ENCODE data around the gene APP.

APP gene

GRCh38 chr21:26110715-26111114 is 59.9 kb downstream of the APP start:
- H3K27ac Mint-ChIP-seq, result no peak overlapping the region
- no peaks in the 10 kb centered on the region for H3K27me3 Mint-ChIP-seq
- no peaks in the 10 kb centered on the region for H3K9me3 Mint-ChIP-seq
- H3K4me1 Mint-ChIP-seq, result no peaks in the 10 kb centered on the region
- peaks cover 10% of the 10 kb centered on the region for H3K36me3 Mint-ChIP-seq (ENCODE audit: low read depth)
- DNase-seq, result no peak
- ATAC-seq, result no peak
- no peak overlapping the region for H3K4me3 Mint-ChIP-seq

GRCh38 chr21:26107429-26107828 is 63.1 kb downstream of the APP start:
- no peak overlapping the region for H3K27ac Mint-ChIP-seq
- H3K4me3 Mint-ChIP-seq, result no peak overlapping the region

GRCh38 chr21:26106562-26106961 is 64.0 kb downstream of the APP start:
- Mint-ChIP-seq H3K4me3 (no peak overlapping the region), H3K27me3 (no peaks in the 10 kb centered on the region), H3K27ac (no peak overlapping the region), H3K4me1 (no peaks in the 10 kb centered on the region), H3K36me3 (ENCODE audit: low read depth) (peaks cover 18% of the 10 kb centered on the region), H3K9me3 (peaks cover 3% of the 10 kb centered on the region)
- DNase-seq (no peak), ATAC-seq (no peak)

More at GRCh38 chr21:26107429-26107828, 63.1 kb downstream of the APP start:
- ATAC-seq, result no peak
- Mint-ChIP-seq H3K9me3 (peaks cover 3% of the 10 kb centered on the region), H3K4me1 (no peaks in the 10 kb centered on the region), H3K27me3 (no peaks in the 10 kb centered on the region), H3K36me3 (ENCODE audit: low read depth) (peaks cover 18% of the 10 kb centered on the region)
- DNase-seq, result no peak

DNA sequence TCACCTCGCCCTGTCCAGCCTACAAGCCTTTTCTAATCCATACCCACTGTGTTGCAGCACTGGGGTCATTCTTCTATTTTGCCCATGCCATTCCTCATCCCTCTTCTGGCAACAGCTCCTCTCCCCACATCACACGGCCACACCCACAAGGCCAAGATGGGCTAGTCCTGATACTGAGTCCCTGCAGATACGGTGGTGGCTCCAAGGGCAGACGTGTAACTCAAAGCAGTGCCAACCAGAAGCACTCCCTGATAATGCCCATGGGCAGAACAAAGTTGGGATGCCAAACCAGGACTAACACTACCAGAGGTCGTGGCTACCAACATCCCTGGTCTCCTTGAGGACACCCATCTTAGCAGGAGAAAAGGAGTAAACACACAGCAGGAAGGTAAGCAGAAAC is 64.8 kb downstream of the APP start:
- no peak overlapping the region for H3K4me3 Mint-ChIP-seq
- no peak for DNase-seq
- peaks cover 3% of the 10 kb centered on the region for H3K9me3 Mint-ChIP-seq
- H3K36me3 Mint-ChIP-seq (ENCODE audit: low read depth), result peaks cover 14% of the 10 kb centered on the region
- H3K27ac Mint-ChIP-seq, result no peak overlapping the region
- H3K27me3 Mint-ChIP-seq, result no peaks in the 10 kb centered on the region
- no peak for ATAC-seq
- H3K4me1 Mint-ChIP-seq, result no peaks in the 10 kb centered on the region

DNA sequence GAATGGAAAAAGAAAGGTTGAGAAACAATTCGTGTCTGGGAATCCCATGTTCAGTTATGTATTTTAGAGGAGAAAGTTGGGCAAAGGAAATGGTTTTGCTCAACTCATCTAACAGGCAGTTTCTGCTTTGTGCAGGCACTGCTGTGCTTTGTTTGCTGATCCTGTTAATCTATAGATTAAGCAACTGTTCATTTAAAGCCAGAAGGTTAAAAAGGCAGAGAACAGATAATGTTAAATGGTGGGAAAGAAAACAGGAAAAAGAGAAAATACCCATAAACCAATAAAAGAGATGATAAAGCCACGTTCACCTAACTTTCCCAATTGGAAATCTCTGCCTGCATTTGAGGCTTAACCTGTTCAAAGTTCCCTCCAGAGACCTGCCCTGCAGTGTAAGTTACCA is 70.0 kb downstream of the APP start:
- Mint-ChIP-seq H3K27me3 (no peaks in the 10 kb centered on the region), H3K4me1 (no peaks in the 10 kb centered on the region), H3K4me3 (no peak overlapping the region), H3K9me3 (peaks cover 3% of the 10 kb centered on the region), H3K36me3 (ENCODE audit: low read depth) (peaks cover 8% of the 10 kb centered on the region), H3K27ac (no peak overlapping the region)
- no peak for ATAC-seq
- DNase-seq, result no peak

- ATAC-seq, result no peak
- H3K4me3 Mint-ChIP-seq, result no peak overlapping the region
Observed at GRCh38 chr21:26099610-26100219, 70.9 kb downstream of the APP start.

DNA sequence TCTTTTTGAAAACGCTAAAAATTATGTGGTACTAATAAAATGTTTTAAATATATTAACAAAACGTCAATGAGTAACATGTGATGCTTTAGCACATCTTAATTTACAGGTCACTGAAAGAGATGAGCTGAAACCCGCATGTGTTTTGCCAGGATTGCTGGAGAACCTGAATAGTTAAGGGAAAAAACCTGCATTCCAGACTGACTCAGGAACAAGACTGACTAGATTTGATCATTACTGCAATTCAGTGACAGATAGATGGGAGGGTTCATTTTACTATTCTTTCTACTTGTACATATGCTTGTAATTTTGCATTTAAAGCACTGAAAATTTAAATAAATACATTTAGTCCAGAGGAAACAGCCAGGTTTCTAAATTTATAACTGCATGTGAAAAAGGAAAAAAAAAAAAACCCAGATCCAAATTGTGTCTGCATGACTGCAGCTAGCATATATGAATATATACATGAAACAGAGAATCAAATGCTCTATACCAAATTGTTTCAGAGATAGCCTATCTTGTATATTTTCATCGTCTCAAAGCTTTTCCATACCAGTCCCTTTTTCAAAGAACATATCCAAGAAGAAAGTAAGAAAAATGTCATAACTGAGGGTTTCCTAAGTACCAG is 71.7 kb downstream of the APP start:
- H3K27me3 Mint-ChIP-seq, result no peaks in the 10 kb centered on the region
- peaks cover under 1% of the 10 kb centered on the region for H3K36me3 Mint-ChIP-seq (ENCODE audit: low read depth)
- peaks cover under 1% of the 10 kb centered on the region for H3K9me3 Mint-ChIP-seq
- H3K27ac Mint-ChIP-seq, result no peak overlapping the region
- no peak overlapping the region for H3K4me3 Mint-ChIP-seq
- DNase-seq (no peak), ATAC-seq (no peak)
- H3K4me1 Mint-ChIP-seq, result no peaks in the 10 kb centered on the region

More at GRCh38 chr21:26099610-26100219, 70.9 kb downstream of the APP start:
- Mint-ChIP-seq H3K27me3 (no peaks in the 10 kb centered on the region), H3K4me1 (no peaks in the 10 kb centered on the region), H3K9me3 (peaks cover 3% of the 10 kb centered on the region), H3K27ac (no peak overlapping the region), H3K36me3 (ENCODE audit: low read depth) (peaks cover 8% of the 10 kb centered on the region)
- DNase-seq, result no peak

DNA sequence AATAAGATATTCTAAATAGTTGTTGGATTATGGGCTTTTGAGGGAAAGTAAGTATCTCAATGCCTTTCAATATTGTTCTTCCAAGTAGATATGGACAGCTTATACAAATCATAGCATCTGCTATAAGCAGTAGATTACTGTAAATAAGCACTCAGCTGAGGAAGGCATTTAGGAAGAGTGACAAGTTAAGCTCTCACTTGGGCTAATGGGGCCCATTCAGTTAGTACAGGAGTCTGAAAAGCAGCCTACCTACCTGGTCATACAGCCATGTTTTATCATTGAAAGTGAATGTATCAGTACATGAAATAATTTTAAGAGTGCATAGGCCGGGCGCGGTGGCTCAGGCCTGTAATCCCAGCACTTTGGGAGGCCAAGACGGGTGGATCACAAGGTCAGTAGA is 73.1 kb downstream of the APP start:
- no peaks in the 10 kb centered on the region for H3K4me1 Mint-ChIP-seq
- no peak for ATAC-seq
- no peaks in the 10 kb centered on the region for H3K9me3 Mint-ChIP-seq
- no peak overlapping the region for H3K4me3 Mint-ChIP-seq
- no peak for DNase-seq
- H3K27me3 Mint-ChIP-seq, result no peaks in the 10 kb centered on the region
- no peak overlapping the region for H3K27ac Mint-ChIP-seq
- no peaks in the 10 kb centered on the region for H3K36me3 Mint-ChIP-seq (ENCODE audit: low read depth)

DNA sequence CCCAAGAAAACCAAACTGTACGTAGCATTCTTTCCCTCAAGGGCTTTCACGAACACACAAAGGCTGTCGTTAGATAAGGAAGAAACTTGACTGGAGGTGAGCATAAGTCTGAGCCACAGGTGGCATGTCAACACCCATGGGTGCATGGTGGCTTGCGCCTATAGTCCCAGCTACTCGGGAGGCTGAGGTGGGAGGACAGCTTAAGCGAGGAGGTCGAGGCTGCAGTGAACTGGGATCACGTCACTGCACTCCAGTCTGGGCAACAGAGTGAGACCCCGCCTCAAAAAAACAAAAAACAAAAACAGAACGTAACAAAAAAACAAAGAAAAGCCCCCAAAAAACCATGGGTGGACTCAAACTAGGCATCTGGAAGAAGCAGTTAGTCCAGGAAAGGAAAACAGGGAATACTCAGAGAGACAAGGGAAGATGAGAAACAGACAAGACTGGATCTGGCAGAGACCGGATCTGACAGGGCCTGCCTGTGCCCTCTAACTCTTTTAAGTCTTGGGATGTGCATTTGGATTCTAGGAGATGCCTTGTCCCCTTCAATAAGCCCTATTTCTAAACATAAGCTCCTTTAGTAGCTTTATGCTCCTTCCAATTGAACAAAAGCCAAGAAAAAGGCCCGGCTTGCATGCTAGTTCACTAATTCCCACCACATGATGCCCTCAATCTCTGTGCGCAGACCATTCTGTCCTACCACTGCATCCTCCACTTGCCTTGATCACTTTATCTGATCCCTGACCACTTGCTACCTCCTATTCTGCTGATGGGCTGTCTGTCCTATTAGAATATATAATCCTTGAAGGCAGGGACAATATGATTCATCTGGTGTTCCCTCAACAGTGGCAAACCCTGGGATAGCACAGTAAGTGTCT is 73.8 kb downstream of the APP start:
- Mint-ChIP-seq H3K27ac (no peak overlapping the region), H3K4me3 (no peak overlapping the region), H3K9me3 (no peaks in the 10 kb centered on the region), H3K4me1 (no peaks in the 10 kb centered on the region), H3K27me3 (no peaks in the 10 kb centered on the region), H3K36me3 (ENCODE audit: low read depth) (no peaks in the 10 kb centered on the region)
- no peak for DNase-seq
- ATAC-seq, result no peak

- H3K27ac Mint-ChIP-seq, result no peak overlapping the region
- H3K27me3 Mint-ChIP-seq, result no peaks in the 10 kb centered on the region
- no peak overlapping the region for H3K4me3 Mint-ChIP-seq
Observed at GRCh38 chr21:26095131-26095530, 75.4 kb downstream of the APP start.

GRCh38 chr21:26093122-26093521 is 77.4 kb downstream of the APP start:
- H3K4me1 Mint-ChIP-seq, result no peaks in the 10 kb centered on the region
- no peaks in the 10 kb centered on the region for H3K27me3 Mint-ChIP-seq
- no peak overlapping the region for H3K27ac Mint-ChIP-seq
- ATAC-seq, result no peak
- H3K9me3 Mint-ChIP-seq, result no peaks in the 10 kb centered on the region
- no peak for DNase-seq
- no peak overlapping the region for H3K4me3 Mint-ChIP-seq
- peaks cover 6% of the 10 kb centered on the region for H3K36me3 Mint-ChIP-seq (ENCODE audit: low read depth)

More at GRCh38 chr21:26095131-26095530, 75.4 kb downstream of the APP start:
- ATAC-seq (no peak), DNase-seq (no peak)
- Mint-ChIP-seq H3K36me3 (ENCODE audit: low read depth) (peaks cover 3% of the 10 kb centered on the region), H3K9me3 (no peaks in the 10 kb centered on the region), H3K4me1 (no peaks in the 10 kb centered on the region)

GRCh38 chr21:26091480-26092018 is 79.0 kb downstream of the APP start:
- no peaks in the 10 kb centered on the region for H3K9me3 Mint-ChIP-seq
- H3K4me1 Mint-ChIP-seq, result no peaks in the 10 kb centered on the region
- no peaks in the 10 kb centered on the region for H3K27me3 Mint-ChIP-seq
- DNase-seq, result no peak
- no peak overlapping the region for H3K4me3 Mint-ChIP-seq
- H3K27ac Mint-ChIP-seq, result no peak overlapping the region
- H3K36me3 Mint-ChIP-seq (ENCODE audit: low read depth), result peaks cover 6% of the 10 kb centered on the region
- no peak for ATAC-seq

GRCh38 chr21:26089730-26090129 is 80.8 kb downstream of the APP start:
- H3K27ac Mint-ChIP-seq, result no peak overlapping the region
- H3K27me3 Mint-ChIP-seq, result no peaks in the 10 kb centered on the region
- peaks cover 12% of the 10 kb centered on the region for H3K36me3 Mint-ChIP-seq (ENCODE audit: low read depth)
- no peak for ATAC-seq
- H3K9me3 Mint-ChIP-seq, result peaks cover 5% of the 10 kb centered on the region
- H3K4me3 Mint-ChIP-seq, result no peak overlapping the region
- no peaks in the 10 kb centered on the region for H3K4me1 Mint-ChIP-seq
- no peak for DNase-seq

- ATAC-seq (no peak), DNase-seq (no peak)
- no peak overlapping the region for H3K4me3 Mint-ChIP-seq
- no peak overlapping the region for H3K27ac Mint-ChIP-seq
- H3K4me1 Mint-ChIP-seq, result no peaks in the 10 kb centered on the region
- H3K36me3 Mint-ChIP-seq (ENCODE audit: low read depth), result peaks cover 17% of the 10 kb centered on the region
- peaks cover 5% of the 10 kb centered on the region for H3K9me3 Mint-ChIP-seq
- H3K27me3 Mint-ChIP-seq, result no peaks in the 10 kb centered on the region
Observed at GRCh38 chr21:26087223-26087918, 83.2 kb downstream of the APP start.
